Measurements from ENCODE around the gene KANK4. TPM values are rescaled to one million over a fixed set of nuclear protein-coding genes. Genes with fewer than 3 reads are reported as not detected.

The KANK4 gene
- total RNA-seq, 1 donor from 2014 or later: 1.2 TPM

DNA sequence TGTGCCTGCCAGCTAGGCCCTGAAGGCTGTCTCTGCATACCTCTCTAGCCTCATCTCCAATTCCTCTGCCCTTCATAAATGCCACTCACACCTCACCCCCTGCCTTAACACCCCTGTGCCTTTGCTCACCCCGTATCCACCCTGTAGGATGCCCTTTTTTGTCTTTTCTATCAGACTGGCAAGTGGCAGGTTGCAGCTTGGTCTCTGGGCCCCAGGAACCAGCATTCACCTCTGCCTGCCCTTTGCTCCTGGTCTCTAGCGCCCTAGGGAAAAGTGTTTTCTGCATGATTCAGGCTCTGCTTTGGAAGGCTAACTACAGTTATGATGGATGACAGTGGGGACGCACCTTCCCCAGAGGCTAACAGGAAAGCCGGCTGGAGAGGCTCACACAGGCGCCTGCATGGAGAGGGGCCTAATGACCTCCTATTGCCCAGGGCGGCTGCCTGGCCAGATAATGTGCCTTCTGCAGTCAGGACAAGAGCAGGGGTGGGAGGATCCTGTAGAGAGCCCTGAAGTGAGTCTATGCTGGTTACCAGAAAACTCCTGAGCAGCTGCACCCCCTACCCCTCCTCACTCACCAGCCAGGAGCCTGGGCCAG, 11.2 kb downstream of the KANK4 start:
- no peak for FAIRE-seq
- DNase-seq (ENCODE audit: low spot score in 2 of 2): no peak

GRCh38 chr1:62307446-62307845, 11.8 kb downstream of the KANK4 start:
- no peak for DNase-seq (ENCODE audit: low spot score in 2 of 2)
- FAIRE-seq: no peak

DNA sequence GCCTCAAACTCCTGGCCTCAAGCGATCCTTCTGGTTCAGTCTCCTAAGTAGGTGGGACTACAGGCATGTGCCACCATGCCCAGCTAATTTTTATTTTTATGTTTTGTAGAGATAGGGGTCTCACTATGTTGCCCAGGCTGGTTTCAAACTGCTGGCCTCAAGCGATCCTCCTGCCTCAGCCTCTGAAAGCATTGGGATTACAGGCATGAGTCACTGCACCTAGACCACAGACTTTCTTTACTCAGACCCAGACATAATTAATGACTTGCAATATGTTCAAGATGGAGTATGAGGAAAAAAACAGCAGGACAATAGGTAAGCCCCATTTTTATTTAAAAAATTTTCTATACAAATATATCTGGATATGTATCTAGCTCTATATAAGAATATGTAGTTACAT, 13.2 kb downstream of the KANK4 start:
- DNase-seq (ENCODE audit: low spot score in 2 of 2) (no peak), FAIRE-seq (no peak)

GRCh38 chr1:62304975-62305374, 14.3 kb downstream of the KANK4 start:
- FAIRE-seq (no peak), DNase-seq (ENCODE audit: low spot score in 2 of 2) (no peak)

DNA sequence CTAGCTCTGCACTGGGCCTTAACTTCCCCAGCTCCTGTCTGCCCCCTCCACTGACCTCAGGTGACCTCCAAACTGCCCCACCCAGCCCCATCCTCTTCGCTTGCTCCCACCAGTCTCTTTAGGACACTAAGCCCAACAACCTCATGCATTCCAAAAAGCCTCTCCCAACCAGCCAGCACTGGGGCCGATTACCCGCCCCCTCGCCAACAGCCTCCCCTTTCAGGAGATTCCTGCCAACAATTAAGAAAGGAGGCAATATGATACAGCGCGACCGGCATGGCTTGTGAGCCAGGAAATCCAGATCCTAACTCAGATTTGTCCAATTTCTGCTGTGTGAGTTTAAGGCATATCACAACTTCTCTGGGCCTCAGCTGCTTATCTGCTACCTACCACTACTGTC, 14.7 kb downstream of the KANK4 start:
- DNase-seq (ENCODE audit: low spot score in 2 of 2) (no peak), FAIRE-seq (no peak)

GRCh38 chr1:62301726-62302390, 17.4 kb downstream of the KANK4 start:
- no peak for FAIRE-seq
- no peak for DNase-seq (ENCODE audit: low spot score in 2 of 2)

DNA sequence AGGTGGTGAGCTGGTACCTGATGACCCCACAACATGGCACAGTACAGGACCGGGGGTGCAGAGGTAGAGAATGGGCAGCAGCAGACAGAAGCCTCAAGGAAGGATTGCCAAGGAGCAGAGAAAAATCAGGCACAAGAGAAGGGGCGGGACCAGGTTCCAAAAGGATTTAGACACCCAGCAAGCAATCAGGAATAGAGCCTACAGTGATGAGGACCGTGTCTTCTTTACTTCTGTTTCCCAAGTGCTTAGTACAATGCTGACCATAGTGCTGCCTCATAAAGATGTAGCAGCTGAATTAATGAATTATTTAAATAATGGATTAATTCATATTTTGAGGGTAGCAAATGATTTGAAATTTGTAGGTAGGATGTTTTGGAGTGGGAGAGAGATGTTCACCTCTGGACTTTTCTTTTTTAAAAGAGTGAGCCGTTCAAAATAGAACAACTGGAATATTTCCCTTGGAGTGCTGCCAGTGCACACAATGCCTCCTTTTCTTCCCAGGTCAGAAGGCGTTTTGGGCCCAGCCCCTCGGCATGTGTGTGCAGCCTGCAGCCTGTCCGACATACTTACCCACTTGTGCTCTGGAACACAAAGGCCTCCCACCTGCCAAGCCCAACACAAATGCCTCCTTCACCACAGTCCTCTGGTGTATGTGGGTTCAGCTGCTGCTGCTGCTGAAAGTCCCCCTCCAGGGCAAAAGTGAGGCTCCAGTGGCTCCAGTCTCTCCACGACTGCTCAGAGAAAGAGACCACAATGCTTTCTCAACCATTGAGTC, 19.6 kb downstream of the KANK4 start:
- no peak for DNase-seq (ENCODE audit: low spot score in 2 of 2)
- no peak for FAIRE-seq

GRCh38 chr1:62295921-62296491, 23.2 kb downstream of the KANK4 start:
- DNase-seq (ENCODE audit: low spot score in 2 of 2): no peak
- no peak for FAIRE-seq

GRCh38 chr1:62294261-62294660, 25.0 kb downstream of the KANK4 start:
- DNase-seq (ENCODE audit: low spot score in 2 of 2): no peak

DNA sequence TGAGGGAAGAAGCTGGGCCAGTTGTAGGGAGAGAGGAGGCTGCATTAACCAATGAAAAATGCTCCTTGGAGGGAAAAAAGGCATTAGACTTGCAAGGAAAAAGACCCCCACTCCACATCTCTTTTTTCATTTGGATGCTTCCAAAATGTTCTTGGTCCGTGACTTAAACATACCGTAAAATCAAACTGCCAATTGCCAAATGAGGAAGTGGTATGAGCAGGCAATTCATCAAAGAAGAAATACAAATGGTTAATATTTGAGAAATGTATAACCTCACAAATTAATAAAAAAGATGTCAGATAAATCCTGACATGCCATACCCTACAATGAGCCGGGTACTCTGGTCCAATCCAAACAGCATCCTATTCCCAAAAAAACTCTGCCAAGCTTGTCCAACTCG, 30.6 kb downstream of the KANK4 start:
- DNase-seq (ENCODE audit: low spot score in 2 of 2) (no peak), FAIRE-seq (no peak)

More at GRCh38 chr1:62294261-62294660, 25.0 kb downstream of the KANK4 start:
- no peak for FAIRE-seq

- no peak for FAIRE-seq
- DNase-seq (ENCODE audit: low spot score in 2 of 2): no peak
Observed at GRCh38 chr1:62288224-62288623, 31.0 kb downstream of the KANK4 start.

- DNase-seq (ENCODE audit: low spot score in 2 of 2) (no peak), FAIRE-seq (no peak)
Observed at GRCh38 chr1:62286786-62287224, 32.4 kb downstream of the KANK4 start.

DNA sequence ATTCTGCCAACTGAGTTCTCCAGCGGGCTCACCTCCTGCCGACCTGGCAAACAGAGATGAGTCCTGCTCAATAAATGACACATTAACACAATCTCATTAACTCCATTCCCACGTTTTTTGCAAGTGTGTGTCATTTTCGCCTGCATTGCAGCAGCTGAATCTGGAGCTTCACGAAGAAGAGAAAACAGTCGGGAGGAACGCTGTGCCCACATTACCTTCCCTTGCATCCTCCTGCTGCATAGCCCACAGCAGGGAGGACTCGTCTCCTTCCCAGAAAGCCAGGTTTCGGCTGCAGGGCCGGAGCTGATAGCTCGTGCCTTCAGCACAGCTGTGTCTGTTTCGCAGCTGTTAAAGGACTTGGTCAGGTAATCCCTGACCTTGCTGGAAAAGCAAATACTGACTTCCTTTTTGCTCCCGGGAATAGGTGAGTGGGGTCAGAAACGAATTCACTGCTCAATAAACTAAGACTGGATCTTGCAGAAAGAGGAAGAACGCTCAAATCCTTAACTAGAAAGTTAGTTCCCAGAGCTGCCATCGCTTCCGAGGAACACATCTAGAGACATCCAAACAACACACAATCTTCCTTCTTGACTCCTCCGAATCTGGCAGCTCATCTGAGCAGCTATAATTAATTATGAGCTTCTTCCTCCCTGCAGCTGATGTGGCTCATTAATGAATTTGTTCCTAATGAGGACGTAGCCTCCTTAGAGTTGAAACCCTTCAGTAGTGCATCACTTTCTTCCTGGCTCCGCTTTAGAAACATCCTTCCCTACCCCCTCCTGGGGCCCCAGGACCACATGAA, 33.0 kb downstream of the KANK4 start:
- DNase-seq (ENCODE audit: low spot score in 2 of 2) (no peak), FAIRE-seq (no peak)

DNA sequence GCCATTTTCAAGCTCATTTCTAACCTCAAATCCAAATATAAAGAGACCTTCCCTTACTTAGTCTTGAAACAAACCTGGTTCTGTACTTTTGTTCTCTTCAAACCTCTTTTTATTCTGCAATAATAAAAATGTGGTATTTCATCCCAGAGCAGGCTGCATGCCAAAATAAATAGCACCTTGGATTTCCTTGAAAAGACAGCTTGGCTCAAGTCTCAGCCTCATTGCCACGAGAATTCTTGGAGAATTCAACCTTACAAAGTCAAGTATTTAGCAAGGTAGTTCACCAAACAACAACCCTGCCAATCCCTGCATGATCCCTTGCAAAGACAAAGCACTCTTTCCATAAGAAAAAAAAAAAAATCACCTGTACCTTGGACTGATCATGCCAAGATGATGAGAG, 33.8 kb downstream of the KANK4 start:
- no peak for DNase-seq (ENCODE audit: low spot score in 2 of 2)
- no peak for FAIRE-seq

DNA sequence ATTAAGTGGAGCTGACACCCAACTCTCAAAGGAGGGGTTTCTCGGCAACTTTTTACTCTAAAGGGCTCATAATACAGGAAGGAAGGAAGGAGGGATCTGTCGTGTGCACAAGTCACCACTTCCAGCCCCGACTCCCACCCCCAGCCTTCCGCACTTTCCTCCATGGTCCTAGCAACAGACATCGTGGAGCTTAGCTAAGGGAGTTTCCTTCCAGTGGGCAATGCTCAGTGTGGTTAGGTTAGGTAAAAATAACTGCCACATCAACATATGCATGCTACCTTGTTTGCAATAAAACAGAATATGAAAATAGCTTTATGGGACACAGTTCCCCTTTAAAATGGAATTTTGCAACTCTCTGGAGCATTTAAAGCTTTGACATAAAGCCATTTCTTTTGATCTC, 35.2 kb downstream of the KANK4 start:
- DNase-seq (ENCODE audit: low spot score in 2 of 2) (no peak), FAIRE-seq (no peak)

GRCh38 chr1:62282909-62283755, 36.1 kb downstream of the KANK4 start:
- no peak for FAIRE-seq

GRCh38 chr1:62281922-62282555, 37.2 kb downstream of the KANK4 start:
- FAIRE-seq: no peak
- DNase-seq (ENCODE audit: low spot score in 2 of 2): no peak

More at GRCh38 chr1:62282909-62283755, 36.1 kb downstream of the KANK4 start:
- no peak for DNase-seq (ENCODE audit: low spot score in 2 of 2)

DNA sequence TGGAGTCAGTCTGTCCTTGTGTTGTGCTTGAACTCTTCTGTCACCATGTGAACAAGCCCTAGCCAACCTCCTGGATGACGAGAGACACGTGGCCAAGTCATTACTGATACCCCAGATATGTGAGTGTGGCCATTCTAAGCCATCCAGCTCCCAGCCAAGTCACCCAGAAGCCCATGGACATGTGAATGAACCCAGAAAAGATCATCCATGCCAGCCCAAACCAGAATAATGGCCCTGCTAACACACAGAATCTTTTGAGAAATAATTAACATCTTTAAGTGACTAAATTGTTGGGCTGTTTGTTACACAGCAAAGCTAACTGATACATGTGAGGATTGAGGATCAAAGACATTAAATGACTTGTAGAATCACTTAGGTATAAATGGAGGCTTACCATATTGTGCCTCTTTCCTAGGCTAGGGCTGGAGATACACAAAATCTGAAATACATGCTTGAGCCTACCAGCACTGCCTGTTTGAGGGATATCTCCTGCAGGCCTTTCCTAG, 38.2 kb downstream of the KANK4 start:
- FAIRE-seq (no peak), DNase-seq (ENCODE audit: low spot score in 2 of 2) (no peak)

- FAIRE-seq (no peak), DNase-seq (ENCODE audit: low spot score in 2 of 2) (no peak)
Observed at GRCh38 chr1:62280150-62280549, 39.1 kb downstream of the KANK4 start.

Measured in frontal cortex (tissue), 4 donors.